ENCODE measurements around the gene TAOK1. TPM values are rescaled to one million over a fixed set of nuclear protein-coding genes. Genes with fewer than 3 reads are reported as not detected.
A peak's percentile ranks its signal among the peaks of the same experiment; 100 is the strongest.

The TAOK1 gene
- total and polyA plus RNA-seq, 2 of the 13 experiments (the other 11 are each of a cell fraction or from before 2014, with no cell fraction given): 14.1 to 23.0 TPM

DNA sequence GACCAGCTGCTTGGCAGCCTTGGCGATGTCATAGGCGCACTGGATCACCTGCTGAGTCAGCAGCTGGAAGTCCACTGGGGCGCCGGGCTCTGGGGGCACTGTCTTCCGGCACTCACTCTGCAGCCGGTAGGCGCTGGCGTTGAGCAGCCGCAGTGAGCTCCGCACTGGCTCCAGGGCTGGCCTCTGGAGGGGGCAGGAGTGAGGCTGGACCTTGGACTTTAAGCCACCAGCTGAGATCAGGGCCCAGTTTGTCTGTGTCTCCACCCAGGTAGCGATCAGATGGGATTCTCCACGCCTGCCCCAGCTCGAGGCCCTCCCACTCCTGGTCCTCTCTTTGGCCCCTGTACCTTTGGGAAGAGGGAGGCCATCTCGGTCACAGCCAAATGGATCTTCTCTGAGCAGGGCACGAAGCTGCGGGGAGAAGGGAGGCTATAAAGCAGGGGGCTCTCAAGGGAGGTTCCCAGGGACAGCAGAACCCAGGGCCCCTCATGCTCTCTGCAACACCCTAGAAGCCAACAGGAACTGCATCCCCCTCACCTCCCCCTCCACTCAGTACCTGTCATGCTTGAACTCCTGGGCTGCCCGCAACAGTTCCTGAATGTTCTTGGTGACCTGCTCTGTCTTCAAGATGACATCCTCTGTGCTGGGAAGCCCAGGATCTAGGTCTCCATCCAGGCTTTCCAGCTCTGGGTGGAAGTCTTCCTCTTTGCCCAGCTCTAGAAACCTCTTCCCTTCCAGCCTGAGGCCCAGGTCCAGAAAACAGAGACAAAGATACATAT is 184.8 kb downstream of the TAOK1 start (continued):
- TF ChIP-seq, protein P1, sequence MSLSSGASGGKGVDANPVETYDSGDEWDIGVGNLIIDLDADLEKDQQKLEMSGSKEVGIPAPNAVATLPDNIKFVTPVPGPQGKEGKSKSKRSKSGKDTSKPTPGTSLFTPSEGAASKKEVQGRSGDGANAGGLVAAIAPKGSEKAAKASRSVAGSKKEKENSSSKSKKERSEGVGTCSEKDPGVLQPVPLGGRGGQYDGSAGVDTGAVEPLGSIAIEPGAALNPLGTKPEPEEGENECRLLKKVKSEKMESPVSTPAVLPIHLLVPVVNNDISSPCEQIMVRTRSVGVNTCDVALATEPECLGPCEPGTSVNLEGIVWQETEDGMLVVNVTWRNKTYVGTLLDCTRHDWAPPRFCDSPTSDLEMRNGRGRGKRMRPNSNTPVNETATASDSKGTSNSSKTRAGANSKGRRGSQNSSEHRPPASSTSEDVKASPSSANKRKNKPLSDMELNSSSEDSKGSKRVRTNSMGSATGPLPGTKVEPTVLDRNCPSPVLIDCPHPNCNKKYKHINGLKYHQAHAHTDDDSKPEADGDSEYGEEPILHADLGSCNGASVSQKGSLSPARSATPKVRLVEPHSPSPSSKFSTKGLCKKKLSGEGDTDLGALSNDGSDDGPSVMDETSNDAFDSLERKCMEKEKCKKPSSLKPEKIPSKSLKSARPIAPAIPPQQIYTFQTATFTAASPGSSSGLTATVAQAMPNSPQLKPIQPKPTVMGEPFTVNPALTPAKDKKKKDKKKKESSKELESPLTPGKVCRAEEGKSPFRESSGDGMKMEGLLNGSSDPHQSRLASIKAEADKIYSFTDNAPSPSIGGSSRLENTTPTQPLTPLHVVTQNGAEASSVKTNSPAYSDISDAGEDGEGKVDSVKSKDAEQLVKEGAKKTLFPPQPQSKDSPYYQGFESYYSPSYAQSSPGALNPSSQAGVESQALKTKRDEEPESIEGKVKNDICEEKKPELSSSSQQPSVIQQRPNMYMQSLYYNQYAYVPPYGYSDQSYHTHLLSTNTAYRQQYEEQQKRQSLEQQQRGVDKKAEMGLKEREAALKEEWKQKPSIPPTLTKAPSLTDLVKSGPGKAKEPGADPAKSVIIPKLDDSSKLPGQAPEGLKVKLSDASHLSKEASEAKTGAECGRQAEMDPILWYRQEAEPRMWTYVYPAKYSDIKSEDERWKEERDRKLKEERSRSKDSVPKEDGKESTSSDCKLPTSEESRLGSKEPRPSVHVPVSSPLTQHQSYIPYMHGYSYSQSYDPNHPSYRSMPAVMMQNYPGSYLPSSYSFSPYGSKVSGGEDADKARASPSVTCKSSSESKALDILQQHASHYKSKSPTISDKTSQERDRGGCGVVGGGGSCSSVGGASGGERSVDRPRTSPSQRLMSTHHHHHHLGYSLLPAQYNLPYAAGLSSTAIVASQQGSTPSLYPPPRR (CRISPR knock-in tag; IDR thresholded peaks at IDR 0.05; ENCODE audit: borderline replicate concordance): peak; percentile 87
- no peak for TF ChIP-seq POLR2AphosphoS5 (IDR thresholded peaks at IDR 0.05; ENCODE audit: low read depth, low read length)
- no peak for TF ChIP-seq ZNF33A (CRISPR knock-in tag; IDR thresholded peaks at IDR 0.05; ENCODE audit: borderline replicate concordance)
- no peak for TF ChIP-seq RORA (CRISPR knock-in tag; IDR thresholded peaks at IDR 0.05)
- TF ChIP-seq, protein P2, sequence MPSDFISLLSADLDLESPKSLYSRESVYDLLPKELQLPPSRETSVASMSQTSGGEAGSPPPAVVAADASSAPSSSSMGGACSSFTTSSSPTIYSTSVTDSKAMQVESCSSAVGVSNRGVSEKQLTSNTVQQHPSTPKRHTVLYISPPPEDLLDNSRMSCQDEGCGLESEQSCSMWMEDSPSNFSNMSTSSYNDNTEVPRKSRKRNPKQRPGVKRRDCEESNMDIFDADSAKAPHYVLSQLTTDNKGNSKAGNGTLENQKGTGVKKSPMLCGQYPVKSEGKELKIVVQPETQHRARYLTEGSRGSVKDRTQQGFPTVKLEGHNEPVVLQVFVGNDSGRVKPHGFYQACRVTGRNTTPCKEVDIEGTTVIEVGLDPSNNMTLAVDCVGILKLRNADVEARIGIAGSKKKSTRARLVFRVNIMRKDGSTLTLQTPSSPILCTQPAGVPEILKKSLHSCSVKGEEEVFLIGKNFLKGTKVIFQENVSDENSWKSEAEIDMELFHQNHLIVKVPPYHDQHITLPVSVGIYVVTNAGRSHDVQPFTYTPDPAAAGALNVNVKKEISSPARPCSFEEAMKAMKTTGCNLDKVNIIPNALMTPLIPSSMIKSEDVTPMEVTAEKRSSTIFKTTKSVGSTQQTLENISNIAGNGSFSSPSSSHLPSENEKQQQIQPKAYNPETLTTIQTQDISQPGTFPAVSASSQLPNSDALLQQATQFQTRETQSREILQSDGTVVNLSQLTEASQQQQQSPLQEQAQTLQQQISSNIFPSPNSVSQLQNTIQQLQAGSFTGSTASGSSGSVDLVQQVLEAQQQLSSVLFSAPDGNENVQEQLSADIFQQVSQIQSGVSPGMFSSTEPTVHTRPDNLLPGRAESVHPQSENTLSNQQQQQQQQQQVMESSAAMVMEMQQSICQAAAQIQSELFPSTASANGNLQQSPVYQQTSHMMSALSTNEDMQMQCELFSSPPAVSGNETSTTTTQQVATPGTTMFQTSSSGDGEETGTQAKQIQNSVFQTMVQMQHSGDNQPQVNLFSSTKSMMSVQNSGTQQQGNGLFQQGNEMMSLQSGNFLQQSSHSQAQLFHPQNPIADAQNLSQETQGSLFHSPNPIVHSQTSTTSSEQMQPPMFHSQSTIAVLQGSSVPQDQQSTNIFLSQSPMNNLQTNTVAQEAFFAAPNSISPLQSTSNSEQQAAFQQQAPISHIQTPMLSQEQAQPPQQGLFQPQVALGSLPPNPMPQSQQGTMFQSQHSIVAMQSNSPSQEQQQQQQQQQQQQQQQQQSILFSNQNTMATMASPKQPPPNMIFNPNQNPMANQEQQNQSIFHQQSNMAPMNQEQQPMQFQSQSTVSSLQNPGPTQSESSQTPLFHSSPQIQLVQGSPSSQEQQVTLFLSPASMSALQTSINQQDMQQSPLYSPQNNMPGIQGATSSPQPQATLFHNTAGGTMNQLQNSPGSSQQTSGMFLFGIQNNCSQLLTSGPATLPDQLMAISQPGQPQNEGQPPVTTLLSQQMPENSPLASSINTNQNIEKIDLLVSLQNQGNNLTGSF (CRISPR knock-in tag; IDR thresholded peaks at IDR 0.05): no peak
- TF ChIP-seq ONECUT2 (CRISPR knock-in tag; IDR thresholded peaks at IDR 0.05): no peak
- TF ChIP-seq, protein P3, sequence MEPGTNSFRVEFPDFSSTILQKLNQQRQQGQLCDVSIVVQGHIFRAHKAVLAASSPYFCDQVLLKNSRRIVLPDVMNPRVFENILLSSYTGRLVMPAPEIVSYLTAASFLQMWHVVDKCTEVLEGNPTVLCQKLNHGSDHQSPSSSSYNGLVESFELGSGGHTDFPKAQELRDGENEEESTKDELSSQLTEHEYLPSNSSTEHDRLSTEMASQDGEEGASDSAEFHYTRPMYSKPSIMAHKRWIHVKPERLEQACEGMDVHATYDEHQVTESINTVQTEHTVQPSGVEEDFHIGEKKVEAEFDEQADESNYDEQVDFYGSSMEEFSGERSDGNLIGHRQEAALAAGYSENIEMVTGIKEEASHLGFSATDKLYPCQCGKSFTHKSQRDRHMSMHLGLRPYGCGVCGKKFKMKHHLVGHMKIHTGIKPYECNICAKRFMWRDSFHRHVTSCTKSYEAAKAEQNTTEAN (CRISPR knock-in tag; conservative IDR thresholded peaks at IDR 0.05): no peak
- TF ChIP-seq, protein P4, sequence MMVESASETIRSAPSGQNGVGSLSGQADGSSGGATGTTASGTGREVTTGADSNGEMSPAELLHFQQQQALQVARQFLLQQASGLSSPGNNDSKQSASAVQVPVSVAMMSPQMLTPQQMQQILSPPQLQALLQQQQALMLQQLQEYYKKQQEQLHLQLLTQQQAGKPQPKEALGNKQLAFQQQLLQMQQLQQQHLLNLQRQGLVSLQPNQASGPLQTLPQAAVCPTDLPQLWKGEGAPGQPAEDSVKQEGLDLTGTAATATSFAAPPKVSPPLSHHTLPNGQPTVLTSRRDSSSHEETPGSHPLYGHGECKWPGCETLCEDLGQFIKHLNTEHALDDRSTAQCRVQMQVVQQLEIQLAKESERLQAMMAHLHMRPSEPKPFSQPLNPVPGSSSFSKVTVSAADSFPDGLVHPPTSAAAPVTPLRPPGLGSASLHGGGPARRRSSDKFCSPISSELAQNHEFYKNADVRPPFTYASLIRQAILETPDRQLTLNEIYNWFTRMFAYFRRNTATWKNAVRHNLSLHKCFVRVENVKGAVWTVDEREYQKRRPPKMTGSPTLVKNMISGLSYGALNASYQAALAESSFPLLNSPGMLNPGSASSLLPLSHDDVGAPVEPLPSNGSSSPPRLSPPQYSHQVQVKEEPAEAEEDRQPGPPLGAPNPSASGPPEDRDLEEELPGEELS (CRISPR knock-in tag; IDR thresholded peaks at IDR 0.05): peak; percentile 39; the same call in 1 of the 2 replicates
- peak; percentile 76; the same call in 1 of the 2 replicates for TF ChIP-seq KDM5B (CRISPR knock-in tag; IDR thresholded peaks at IDR 0.05; ENCODE audit: borderline replicate concordance)
- TF ChIP-seq, protein P5, sequence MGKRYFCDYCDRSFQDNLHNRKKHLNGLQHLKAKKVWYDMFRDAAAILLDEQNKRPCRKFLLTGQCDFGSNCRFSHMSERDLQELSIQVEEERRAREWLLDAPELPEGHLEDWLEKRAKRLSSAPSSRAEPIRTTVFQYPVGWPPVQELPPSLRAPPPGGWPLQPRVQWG (CRISPR knock-in tag; IDR thresholded peaks at IDR 0.05; ENCODE audit: borderline replicate concordance, low read depth): no peak
- TF ChIP-seq ARNT2 (CRISPR knock-in tag; IDR thresholded peaks at IDR 0.05; ENCODE audit: low read depth): 0 out of 2 replicates have a peak, but pooled peaks have one; percentile 64

Data from HepG2 (cell line).